Neural cell (in vitro differentiated cells): ENCODE data around the gene CTDNEP1. TPM values are rescaled to one million over a fixed set of nuclear protein-coding genes. Genes with fewer than 3 reads are reported as not detected.

ENCODE experiments used
- H2AFZ ChIP-seq: fragments of 200-600, 300-800 bp; sonication (generic), shearing (Covaris generic); 2 replicates; pipeline ENCODE4 v1.6.0; 2014; ENCODE audit warnings: low read depth, mild to moderate bottlenecking, antibody characterized with exemption, low read length, moderate library complexity
- H3F3A ChIP-seq: fragments of 200-600 bp; shearing (Covaris generic); 2 replicates; pipeline ENCODE4 v1.6.1; 2016; ENCODE audit warnings: mild to moderate bottlenecking, moderate library complexity, mixed read lengths, antibody characterized with exemption, low read length; ENCODE audit not compliant: insufficient read depth, poor library complexity, severe bottlenecking
- H3K27ac ChIP-seq: fragments of 200-600, 300-800 bp; sonication (generic), shearing (Covaris generic); 2 replicates; pipeline ENCODE4 v1.5.1; 2014; ENCODE audit warnings: mild to moderate bottlenecking, low read length, moderate library complexity
- H3K27me3 ChIP-seq: fragments of 300-800, 200-600 bp; sonication (generic), shearing (Covaris generic); 2 replicates; pipeline ENCODE4 v1.6.0; 2014; ENCODE audit warnings: mild to moderate bottlenecking, low read depth, low read length, moderate library complexity; ENCODE audit not compliant: insufficient read depth
- H3K36me3 ChIP-seq: fragments of 300-800, 200-600 bp; sonication (generic), shearing (Covaris generic); 2 replicates; pipeline ENCODE4 v1.5.1; 2014; ENCODE audit warnings: mild to moderate bottlenecking, antibody characterized with exemption, low read length, moderate library complexity; ENCODE audit not compliant: insufficient read depth
- H3K4me2 ChIP-seq: fragments of 300-800, 200-600 bp; sonication (generic), shearing (Covaris generic); 2 replicates; pipeline ENCODE4 v1.6.0; 2014; ENCODE audit warnings: mild to moderate bottlenecking, low read length
- H3K4me3 ChIP-seq: fragments of 300-800, 200-600 bp; sonication (generic), shearing (Covaris generic); 2 replicates; pipeline ENCODE4 v1.5.1; 2014; ENCODE audit warnings: mild to moderate bottlenecking, low read length, moderate library complexity
- H3K79me2 ChIP-seq: fragments of 200-600 bp; shearing (Covaris generic); replicated peaks from 2 replicates; pipeline ENCODE4 v1.6.0; 2014; ENCODE audit warnings: mild to moderate bottlenecking, low read length, moderate library complexity; ENCODE audit not compliant: insufficient read depth
- H3K9ac ChIP-seq: fragments of 300-800, 200-600 bp; sonication (generic), shearing (Covaris generic); 2 replicates; pipeline ENCODE4 v1.6.1; 2016; ENCODE audit warnings: mild to moderate bottlenecking, low read length, mixed read lengths
- H3K9me2 ChIP-seq: fragments of 200-600 bp; shearing (Covaris generic); 2 replicates; pipeline ENCODE4 v1.6.1; 2016; ENCODE audit warnings: mild to moderate bottlenecking, low read length, mixed read lengths; ENCODE audit not compliant: insufficient read depth
- H3K9me3 ChIP-seq: fragments of 200-600, 300-800 bp; sonication (generic), shearing (Covaris generic); 2 replicates; pipeline ENCODE4 v1.6.1; 2016; ENCODE audit warnings: mild to moderate bottlenecking, mixed run types, low read length, moderate library complexity, mixed read lengths
- H4K20me1 ChIP-seq: fragments of 200-600 bp; shearing (Covaris generic); 2 replicates; pipeline ENCODE4 v1.6.1; 2016; ENCODE audit warnings: mild to moderate bottlenecking, mixed run types; ENCODE audit not compliant: insufficient read depth
- EP300 ChIP-seq: fragments of 450-650 bp; conservative IDR thresholded peaks from 2 replicates; pipeline ENCODE4 v1.6.1; 2014; ENCODE audit warnings: antibody characterized with exemption, mild to moderate bottlenecking, moderate library complexity; ENCODE audit not compliant: poor library complexity, severe bottlenecking
- EZH2 ChIP-seq: fragments of 200-600, 300-800 bp; shearing (Covaris generic), sonication (generic); IDR thresholded peaks from 2 replicates; pipeline ENCODE4 v1.6.1; 2014; ENCODE audit warnings: antibody characterized with exemption, low read length, borderline replicate concordance, mild to moderate bottlenecking; ENCODE audit not compliant: insufficient read depth, poor library complexity, severe bottlenecking
- MXI1 ChIP-seq: fragments of 450-650 bp; conservative IDR thresholded peaks from 2 replicates; pipeline ENCODE4 v1.6.1; 2014; ENCODE audit warnings: antibody characterized with exemption, mild to moderate bottlenecking; ENCODE audit not compliant: poor library complexity, severe bottlenecking
- POLR2AphosphoS5 ChIP-seq: IDR thresholded peaks from 2 replicates; pipeline ENCODE4 v1.6.1; 2012
- RAD21 ChIP-seq: fragments of 450-650 bp; conservative IDR thresholded peaks from 2 replicates; pipeline ENCODE4 v1.6.1; 2014; ENCODE audit warnings: antibody characterized with exemption, mild to moderate bottlenecking, moderate library complexity
- REST ChIP-seq: IDR thresholded peaks from 2 replicates; pipeline ENCODE4 v1.6.1; 2012; ENCODE audit warnings: borderline replicate concordance
- SMC3 ChIP-seq: fragments of 450-650 bp; conservative IDR thresholded peaks from 2 replicates; pipeline ENCODE4 v1.6.1; 2014; ENCODE audit warnings: antibody characterized with exemption, mild to moderate bottlenecking, moderate library complexity; ENCODE audit not compliant: poor library complexity
- TAF1 ChIP-seq: IDR thresholded peaks from 2 replicates; pipeline ENCODE4 v1.6.1; 2012; ENCODE audit warnings: low read depth
- polyA plus RNA-seq: library from polyadenylated mRNA; depleted of rRNA; stranded (reverse); fragments of >200 nt; gene quantifications from 2 replicates; pipeline ENCODE4 v1.2.3, GENCODE V29; 2014
- TF ChIP-seq, protein P1 (sequence below): fragments of 450-650 bp; IDR thresholded peaks from 2 replicates; pipeline ENCODE4 v1.5.1; 2014; ENCODE audit warnings: antibody characterized with exemption, mild to moderate bottlenecking, moderate library complexity; ENCODE audit not compliant: poor library complexity, severe bottlenecking

The CTDNEP1 gene
- polyA plus RNA-seq, 1 donor from 2014 or later, result 39.4 TPM

DNA sequence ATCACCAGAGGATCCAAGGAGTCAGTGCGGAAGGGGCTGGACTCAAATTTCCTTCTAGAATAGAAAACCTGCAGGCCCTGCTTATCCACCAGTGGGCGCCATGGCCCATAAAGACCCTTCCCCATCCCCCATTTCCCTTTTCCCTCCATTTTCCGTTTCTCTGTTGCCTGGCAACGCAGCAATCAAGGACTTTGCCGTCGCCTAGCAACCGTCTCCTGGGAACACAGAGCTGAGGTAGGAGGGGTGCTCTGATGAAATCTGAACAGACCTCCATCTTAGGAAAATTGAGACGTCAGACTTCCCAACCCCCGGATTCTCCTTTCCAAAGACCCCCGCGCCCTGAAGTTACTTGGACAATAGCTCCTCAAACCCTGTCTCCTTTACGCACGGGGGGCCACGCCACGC, 37.6 kb downstream of the CTDNEP1 start:
- Histone ChIP-seq H3K9ac (peak overlapping the region; percentile 92), H3K9me2 (no peaks in the 10 kb centered on the region), H3K79me2 (peaks cover 70% of the 10 kb centered on the region), H3F3A (peaks cover 4% of the 10 kb centered on the region), H3K9me3 (no peaks in the 10 kb centered on the region), H4K20me1 (no peaks in the 10 kb centered on the region), H3K4me3 (peak overlapping the region; percentile 82), H2AFZ (no peak overlapping the region), H3K4me2 (peak overlapping the region; percentile 98), H3K36me3 (no peaks in the 10 kb centered on the region), H3K27ac (peak overlapping the region; percentile 98), H3K27me3 (no peaks in the 10 kb centered on the region)
- peak; percentile 87 for TF ChIP-seq EP300
- TF ChIP-seq POLR2AphosphoS5, result no peak
- TF ChIP-seq, protein P1, sequence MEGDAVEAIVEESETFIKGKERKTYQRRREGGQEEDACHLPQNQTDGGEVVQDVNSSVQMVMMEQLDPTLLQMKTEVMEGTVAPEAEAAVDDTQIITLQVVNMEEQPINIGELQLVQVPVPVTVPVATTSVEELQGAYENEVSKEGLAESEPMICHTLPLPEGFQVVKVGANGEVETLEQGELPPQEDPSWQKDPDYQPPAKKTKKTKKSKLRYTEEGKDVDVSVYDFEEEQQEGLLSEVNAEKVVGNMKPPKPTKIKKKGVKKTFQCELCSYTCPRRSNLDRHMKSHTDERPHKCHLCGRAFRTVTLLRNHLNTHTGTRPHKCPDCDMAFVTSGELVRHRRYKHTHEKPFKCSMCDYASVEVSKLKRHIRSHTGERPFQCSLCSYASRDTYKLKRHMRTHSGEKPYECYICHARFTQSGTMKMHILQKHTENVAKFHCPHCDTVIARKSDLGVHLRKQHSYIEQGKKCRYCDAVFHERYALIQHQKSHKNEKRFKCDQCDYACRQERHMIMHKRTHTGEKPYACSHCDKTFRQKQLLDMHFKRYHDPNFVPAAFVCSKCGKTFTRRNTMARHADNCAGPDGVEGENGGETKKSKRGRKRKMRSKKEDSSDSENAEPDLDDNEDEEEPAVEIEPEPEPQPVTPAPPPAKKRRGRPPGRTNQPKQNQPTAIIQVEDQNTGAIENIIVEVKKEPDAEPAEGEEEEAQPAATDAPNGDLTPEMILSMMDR, result peak; percentile 99
- no peak for TF ChIP-seq REST
- peak; percentile 95 for TF ChIP-seq MXI1
- TF ChIP-seq SMC3, result peak; percentile 93
- no peak for TF ChIP-seq EZH2
- peak; percentile 85 for TF ChIP-seq RAD21
- peak; percentile 40 for TF ChIP-seq TAF1

DNA sequence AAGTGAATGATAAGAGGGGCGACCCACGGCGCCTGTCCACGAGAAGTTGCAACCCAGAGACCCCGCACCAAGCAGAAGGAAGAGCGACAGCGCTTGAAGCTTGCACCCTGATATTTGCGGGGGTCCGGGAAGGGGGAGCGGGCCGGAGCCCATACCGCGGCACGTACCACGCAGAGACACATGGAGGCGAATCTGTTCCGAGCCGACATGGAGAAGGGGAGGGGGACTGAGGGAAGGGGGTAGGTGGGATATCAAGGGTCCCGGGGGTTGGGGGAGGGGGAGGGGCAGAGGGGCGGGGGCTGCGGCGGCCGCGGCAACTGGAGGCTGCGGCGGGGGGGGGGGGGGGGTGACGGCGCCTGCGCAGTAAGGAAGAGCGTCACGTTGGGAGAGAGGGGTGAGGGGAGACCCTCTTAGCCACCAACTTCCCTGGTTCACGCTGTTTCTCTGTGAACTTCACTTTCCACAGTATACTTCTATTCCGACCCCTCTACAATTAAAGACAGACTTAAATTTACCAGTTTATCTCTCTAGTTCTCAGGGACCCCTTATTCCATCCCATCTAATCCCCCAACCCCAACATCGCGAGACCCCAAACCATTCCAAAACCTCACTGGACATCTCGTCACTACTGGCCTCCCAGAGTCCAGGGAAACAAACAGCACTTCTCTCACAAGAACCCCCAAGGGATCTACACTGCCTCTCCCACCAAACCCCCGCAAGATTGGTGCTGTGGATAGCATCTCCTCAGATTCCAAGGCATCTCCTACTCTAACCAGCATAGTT, 39.9 kb downstream of the CTDNEP1 start:
- Histone ChIP-seq H3K4me2 (peak overlapping the region; percentile 79), H2AFZ (no peak overlapping the region), H3K27me3 (no peaks in the 10 kb centered on the region), H3K9me2 (no peaks in the 10 kb centered on the region), H3F3A (peaks cover 4% of the 10 kb centered on the region), H3K9me3 (no peaks in the 10 kb centered on the region), H3K27ac (peak overlapping the region; percentile 98), H3K79me2 (peaks cover 67% of the 10 kb centered on the region), H4K20me1 (no peaks in the 10 kb centered on the region), H3K9ac (peak overlapping the region; percentile 55), H3K36me3 (no peaks in the 10 kb centered on the region), H3K4me3 (peak overlapping the region; percentile 62)
- TF ChIP-seq EP300 (no peak), SMC3 (no peak), MXI1 (no peak), RAD21 (no peak), TAF1 (no peak), REST (no peak), EZH2 (no peak), POLR2AphosphoS5 (no peak)
- TF ChIP-seq, protein P1, result no peak
